SH-SY5Y (cell line): ENCODE results near the gene LPIN2.

Experiments
- GATA2 ChIP-seq: IDR thresholded peaks from 2 replicates; pipeline ENCODE4 v1.6.1; 2011; ENCODE audit warnings: mild to moderate bottlenecking, low read depth, low read length
- GATA3 ChIP-seq: IDR thresholded peaks from 2 replicates; pipeline ENCODE4 v1.6.1; 2011; ENCODE audit warnings: low read depth, mild to moderate bottlenecking, low read length, moderate library complexity

Gene LPIN2

DNA sequence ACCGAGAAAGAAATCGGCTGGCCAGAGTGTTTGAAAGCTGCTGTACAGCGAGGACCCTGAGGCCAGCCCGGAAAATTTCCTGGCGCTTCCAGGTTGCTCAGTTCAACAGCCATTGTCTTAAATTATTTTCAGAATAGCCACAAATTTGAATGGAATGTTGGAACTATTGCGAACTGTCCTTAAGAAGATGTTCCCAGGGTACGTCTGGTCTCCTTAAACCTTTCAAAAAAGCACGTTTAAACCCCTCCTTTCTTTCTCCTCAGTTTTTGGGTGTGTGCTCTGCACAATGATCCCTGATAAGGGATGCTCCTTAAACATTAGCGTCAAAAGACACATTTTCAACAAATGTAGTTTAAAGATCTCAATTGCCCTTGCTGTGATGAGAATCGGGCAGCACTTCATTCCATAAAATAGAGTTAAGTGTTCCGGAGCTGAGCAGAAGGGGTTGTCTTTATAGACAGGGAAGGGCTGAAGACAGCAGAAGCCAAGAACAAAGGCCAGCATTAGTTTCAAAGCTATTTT lies 14.5 kb upstream of the LPIN2 start:
- TF ChIP-seq GATA2 (no peak), GATA3 (no peak)

DNA sequence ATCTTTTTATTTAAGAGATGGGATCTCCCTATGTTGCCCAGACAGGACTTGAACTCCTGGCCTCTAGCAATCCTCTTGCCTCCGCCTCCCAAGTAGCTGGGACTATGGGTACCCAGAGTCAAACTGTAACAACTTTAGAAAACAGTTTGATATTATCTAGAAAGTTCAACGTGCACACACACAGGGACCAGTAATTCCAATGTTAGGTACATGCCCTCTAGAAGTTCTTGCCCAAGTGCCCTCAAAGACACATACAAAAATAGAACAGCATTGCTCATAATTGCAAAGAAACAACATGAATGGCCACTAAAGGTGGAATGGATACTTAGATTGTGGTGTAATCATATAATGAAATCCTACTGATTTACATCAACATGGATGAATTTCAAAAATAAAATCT lies 12.6 kb upstream of the LPIN2 start:
- TF ChIP-seq GATA2 (no peak), GATA3 (no peak)

DNA sequence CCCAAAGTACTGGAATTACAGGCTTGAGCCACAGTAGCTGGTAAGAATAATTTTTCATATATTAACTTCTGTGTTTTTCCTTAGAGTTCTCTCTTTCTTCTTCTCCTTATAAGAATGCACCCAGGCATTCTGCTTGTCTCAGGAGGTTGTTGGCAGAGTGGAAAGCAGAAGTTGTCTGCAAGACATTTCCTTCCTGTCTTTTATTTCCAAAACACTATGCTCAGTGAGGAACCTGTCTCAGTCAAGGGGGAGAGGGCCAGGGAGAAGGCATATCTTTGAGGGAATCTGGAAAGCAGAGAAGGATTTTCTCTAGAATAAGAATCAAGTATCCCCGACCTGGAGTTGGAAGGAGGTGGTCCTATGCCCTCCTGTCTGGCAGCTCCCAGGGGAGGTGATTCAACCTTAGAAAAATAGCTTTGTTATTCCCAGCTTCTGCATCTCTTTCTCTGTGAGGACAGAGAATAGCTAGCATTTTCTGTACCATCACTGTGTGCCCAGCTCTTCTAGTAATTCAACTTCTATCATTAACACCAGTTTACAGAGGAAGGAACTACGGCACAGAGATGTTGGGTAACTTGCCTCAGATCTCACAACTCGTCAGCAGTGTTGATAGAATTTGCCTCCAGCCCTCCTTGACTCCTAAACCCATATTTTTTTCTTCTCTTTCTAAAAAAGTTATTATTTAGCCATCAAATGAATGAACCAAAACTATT lies 3.8 kb upstream of the LPIN2 start:
- TF ChIP-seq GATA3 (no peak), GATA2 (no peak)

DNA sequence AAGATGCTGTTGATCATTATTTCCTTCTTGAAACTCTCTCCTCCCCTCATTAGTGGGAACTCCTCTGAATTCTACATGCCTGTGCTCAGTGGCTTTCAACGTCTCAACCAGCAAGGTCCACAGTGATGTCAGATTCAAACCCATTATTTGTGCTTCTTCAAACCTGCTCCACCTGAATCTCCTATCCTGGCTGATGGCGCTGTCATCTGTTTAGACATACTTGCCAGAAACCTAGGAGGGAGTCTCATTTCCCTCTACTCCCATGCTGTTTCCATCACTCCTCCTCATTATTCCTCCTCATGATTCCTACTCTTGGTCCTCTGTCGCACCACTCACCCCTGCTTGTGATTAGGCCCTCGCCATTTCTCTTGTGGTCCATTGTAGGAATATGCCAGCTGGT lies 2.9 kb upstream of the LPIN2 start:
- TF ChIP-seq GATA2 (no peak), GATA3 (no peak)

DNA sequence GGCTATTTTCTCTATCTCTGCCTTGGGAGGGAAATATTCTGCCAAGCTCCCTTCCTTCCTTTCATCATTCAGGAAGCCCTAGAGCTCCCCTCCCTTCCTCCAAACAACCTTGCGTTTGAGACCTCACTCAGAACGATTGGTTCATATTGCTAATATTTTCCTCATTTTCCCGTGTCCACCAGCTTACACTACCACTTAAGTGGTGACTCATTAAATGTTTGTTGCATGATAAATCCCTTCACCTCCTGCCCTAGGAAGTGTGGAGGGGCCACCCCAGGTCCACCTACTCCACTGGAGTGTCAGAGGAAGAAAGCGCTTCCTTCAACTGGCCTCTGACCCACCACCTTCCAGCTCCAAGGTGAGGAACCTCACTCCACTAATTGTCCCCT lies 2.3 kb upstream of the LPIN2 start:
- TF ChIP-seq GATA2 = no peak
- TF ChIP-seq GATA3 = no peak

DNA sequence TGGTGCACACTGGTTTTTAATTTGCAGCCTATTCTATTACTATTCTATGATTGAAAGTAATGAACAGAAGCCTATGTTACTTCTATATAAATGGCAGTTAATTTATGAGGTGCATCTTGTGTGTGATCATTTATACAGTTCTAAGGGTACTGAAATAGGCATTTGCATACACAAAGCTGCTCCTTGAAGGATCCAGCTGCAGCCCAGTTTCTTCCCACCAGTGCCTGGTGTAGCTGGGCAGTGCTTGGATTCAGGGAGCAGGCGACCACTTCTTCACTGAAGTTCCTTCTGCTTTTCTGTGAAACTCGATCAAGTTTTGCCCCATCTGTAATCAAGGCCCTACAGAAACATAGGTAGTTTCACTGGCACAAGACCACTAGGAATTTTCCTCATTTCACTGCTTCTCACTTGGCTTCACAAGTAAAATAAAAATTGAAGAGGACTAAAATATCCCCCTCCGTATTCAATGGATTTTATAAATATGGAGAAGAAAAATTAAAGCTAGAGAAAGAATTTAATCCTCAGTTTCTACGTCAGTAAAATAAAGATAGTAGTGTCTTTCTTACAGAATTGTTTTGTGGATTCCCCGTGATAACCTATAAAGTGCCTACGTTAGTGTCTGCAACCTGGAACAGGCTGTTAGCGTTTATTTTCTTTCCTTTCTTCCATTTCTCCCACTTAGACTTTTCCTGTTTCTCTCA lies 1.7 kb upstream of the LPIN2 start:
- TF ChIP-seq GATA2 (no peak), GATA3 (no peak)

DNA sequence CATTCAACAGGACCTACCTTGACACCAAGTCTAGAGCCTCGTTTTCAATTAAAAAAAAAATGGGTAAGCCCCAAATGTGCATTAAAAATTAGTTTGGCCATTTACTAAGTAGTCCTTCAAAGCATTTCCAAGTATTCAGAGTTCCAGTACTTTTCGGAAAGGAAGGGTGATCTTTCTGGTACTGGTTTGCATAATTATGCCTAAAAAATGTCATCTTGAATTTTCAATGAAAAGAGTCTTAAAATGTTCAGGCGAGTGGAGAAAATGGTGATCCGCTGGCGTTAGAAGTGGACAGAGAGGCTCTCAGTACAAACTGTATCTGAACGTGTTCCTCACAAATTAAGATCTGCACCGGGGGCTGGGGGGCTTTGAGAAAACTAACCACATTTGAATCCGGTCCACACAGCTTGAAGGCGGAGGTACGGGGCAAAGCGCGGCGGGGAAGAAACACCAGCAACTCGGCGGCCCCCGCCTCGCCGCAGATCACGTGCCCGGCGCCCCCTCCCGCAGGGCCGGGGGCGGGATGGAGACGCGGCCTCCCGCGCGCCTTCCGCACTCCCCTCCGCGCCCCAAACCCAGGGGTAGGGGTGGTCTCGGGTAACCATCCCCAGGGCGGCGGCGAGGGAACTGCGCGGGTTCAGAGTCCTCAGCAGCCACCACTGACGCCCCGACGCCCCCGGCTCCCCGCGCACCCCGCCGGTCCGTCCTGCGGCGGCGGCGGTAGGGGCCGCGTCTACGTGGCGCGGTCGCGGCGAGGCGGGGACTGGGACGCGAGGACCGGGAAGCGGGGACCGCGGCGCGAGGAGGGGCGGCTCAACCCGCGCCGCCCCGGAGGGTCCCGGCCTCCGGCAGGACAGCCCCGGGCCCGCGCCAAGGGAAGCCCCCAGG lies 564 bp downstream of the LPIN2 start:
- no peak for TF ChIP-seq GATA2
- TF ChIP-seq GATA3 = no peak

DNA sequence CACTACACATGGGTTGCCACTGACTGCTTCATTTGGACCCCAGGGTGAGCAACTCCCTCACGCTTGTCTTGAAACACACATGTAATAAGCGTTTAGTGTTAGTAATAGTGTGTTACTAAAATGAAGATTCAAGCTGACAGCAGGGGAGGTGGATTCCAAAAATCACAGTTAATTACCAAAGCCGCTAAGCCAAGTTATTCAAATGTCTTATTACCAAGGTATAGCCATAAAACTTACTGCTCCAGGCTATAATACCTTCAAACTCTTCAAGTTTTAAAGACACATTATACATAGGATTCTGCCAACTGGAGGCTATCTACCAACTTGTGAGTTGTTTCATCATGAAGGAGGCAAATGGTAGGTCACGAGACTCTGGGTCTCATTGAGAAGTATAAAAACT lies 2.9 kb downstream of the LPIN2 start:
- TF ChIP-seq GATA3 (no peak), GATA2 (no peak)

DNA sequence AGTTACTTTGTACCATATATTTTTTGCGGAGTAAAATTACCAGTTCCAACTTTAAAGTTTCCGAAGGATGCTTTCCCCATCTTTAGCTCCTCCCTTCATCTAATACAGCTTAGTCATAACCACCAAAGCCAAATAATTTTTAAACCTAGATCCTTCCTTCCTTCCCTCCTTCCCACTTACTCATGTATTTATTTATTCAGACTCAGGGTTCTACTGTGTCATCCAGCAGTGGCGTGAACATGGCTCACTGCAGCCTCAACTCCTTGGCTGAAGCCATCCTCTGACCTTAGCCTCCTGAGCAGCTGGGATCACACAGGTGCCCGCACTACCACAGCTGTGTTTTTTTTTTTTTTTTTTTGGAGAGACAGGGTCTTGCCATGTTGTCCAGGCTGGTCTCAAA lies 4.4 kb downstream of the LPIN2 start:
- no peak for TF ChIP-seq GATA3
- TF ChIP-seq GATA2 = no peak

DNA sequence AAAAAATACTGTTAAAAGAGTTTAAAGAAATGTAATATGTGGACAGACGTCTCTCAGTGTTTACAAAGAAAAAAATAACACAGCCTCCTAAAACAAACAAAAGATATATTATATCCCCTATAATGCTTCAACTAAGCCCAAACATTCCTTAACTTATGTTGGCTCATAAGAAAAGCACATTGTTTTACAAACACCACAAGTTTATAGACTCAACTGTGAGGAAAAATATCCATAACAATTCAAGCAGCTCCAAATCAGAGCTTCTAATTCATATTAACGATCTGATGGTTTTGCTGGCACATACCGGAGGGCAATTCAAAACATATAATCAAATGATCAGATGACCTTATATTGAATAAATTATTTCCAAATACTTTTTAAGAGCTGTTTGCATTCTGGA lies 5.5 kb downstream of the LPIN2 start:
- no peak for TF ChIP-seq GATA2

DNA sequence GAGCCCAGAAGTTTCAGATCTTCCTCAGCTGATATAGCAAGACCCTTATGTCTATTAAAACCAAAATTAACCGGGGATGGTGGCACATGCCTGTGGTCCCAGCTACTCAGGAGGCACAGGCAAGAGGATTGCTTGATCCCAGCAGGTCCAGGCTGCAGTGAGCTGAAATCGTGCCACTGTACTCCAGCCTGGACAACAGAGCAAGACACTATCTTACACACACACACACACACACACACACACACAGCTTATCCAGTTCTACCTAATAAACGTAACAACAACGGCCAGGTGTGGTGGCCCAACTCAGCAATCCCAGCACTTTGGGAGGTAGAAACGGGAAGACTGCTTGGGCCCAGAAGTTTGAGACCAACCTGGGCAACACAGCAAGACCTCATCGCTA lies 7.5 kb downstream of the LPIN2 start:
- TF ChIP-seq GATA2 = no peak
- no peak for TF ChIP-seq GATA3

DNA sequence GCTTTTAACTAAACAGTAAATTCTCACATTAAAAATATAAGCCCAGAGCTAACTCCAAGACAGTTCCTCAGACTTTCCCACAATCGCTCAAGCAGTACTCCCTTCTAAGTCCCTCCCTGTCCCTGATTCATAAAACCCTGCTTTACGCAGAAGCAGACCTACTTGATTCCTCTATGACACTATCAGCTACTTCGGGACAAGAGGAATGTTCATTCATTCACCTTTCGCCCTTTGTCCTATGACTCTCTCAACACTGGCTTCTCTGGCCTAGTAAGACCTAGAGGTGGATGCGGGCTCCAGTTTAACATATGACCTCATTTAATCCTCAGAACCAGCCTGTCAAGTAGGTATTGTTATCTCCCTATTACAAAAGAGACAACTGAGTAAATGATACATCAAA lies 10.2 kb downstream of the LPIN2 start:
- TF ChIP-seq GATA3 = no peak
- no peak for TF ChIP-seq GATA2

DNA sequence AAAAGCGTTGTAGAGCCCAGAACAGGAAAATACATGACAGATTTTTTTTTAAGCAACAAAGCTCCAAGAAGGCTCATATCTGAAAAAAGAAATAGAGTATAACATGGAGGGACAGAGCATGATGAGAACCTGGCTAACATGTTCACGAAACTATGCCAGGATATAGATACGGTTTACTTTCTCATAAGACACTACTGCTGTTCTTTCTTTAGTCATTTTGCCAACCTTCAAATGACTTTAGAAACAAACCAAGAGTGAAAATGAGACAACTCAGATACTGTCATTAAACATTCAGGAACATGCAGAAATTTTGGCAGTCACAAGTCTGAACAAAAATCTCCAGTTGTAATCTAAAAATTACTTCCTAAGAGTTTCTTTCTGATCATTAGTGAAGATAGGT lies 14.3 kb downstream of the LPIN2 start:
- no peak for TF ChIP-seq GATA2
- TF ChIP-seq GATA3 = no peak

DNA sequence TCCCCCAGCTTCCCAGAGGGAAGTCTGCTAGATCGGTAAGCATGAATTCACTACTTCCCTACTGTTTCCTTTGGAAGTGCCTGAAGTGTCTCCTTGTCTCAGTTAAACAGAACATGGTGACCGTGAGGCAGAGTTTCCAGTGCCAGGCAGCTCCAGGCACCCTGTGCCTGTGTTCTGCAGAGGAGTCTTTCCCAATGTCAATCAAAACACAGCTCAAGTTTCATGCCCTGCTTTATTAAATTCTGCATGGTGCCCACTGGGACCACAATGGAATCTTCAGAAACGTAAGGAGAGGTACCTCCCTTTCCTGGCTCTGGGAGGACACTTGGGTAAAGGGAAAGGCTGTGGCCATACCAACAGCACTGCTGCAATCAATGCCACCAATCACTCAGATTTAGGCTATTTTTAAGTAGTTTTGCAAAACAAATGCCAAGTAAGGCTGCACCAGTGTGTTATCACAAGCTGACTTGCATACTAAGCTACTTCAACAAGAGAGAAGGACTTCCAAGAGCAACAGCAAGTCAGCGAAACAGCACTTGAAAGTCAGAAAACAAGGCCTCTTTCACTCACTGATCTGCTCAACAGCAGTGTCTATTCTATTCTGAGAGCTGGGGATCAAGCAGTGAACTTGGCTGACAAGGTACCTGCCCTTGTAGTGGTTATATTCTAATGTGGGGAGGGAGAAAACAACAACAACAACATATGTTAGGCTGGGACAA lies 14.9 kb downstream of the LPIN2 start:
- TF ChIP-seq GATA2 (no peak), GATA3 (no peak)
